ENCODE measurements around the gene TPX2.

TPX2 gene

GRCh38 chr20:31831211-31831610 lies 92.1 kb downstream of the TPX2 start:
- DNase-seq, result no peak

- DNase-seq, result no peak
These were observed 92.7 kb downstream of the TPX2 start for GRCh38 chr20:31831771-31832306.

GRCh38 chr20:31833130-31833930 lies 94.2 kb downstream of the TPX2 start:
- peak in 17 of 51 donors; percentile 1 to 46 (median 13) for DNase-seq

- no peak for DNase-seq
These were observed 94.9 kb downstream of the TPX2 start for GRCh38 chr20:31833931-31834521.

GRCh38 chr20:31835554-31835953 lies 96.5 kb downstream of the TPX2 start:
- no peak for DNase-seq

- peak in 44 of 51 donors; percentile 1 to 85 (median 50) for DNase-seq
These were observed 97.1 kb downstream of the TPX2 start for GRCh38 chr20:31835977-31836852.

- DNase-seq, result no peak
These were observed 97.9 kb downstream of the TPX2 start for GRCh38 chr20:31836853-31837608.

- no peak for DNase-seq
These were observed 98.9 kb downstream of the TPX2 start for GRCh38 chr20:31837896-31838397.

- DNase-seq, result no peak
These were observed 99.7 kb downstream of the TPX2 start for GRCh38 chr20:31838646-31839292.

GRCh38 chr20:31839782-31840487 lies 100.8 kb downstream of the TPX2 start:
- DNase-seq, result no peak

- no peak for DNase-seq
These were observed 102.1 kb downstream of the TPX2 start for GRCh38 chr20:31840906-31841816.

- peak in 2 of 51 donors; percentile 10 to 11 for DNase-seq
These were observed 102.8 kb downstream of the TPX2 start for GRCh38 chr20:31841928-31842327.

- peak in 1 of 51 donors; percentile 5 for DNase-seq
These were observed 103.5 kb downstream of the TPX2 start for GRCh38 chr20:31842471-31843157.

- no peak for DNase-seq
These were observed 104.2 kb downstream of the TPX2 start for GRCh38 chr20:31843288-31843687.

- DNase-seq, result no peak
These were observed 104.8 kb downstream of the TPX2 start for GRCh38 chr20:31843881-31844280.

- no peak for DNase-seq
These were observed 105.7 kb downstream of the TPX2 start for GRCh38 chr20:31844737-31845299.

GRCh38 chr20:31845300-31845863 lies 106.3 kb downstream of the TPX2 start, which contains the start of gene FOXS1:
FOXS1 (minus strand) TSS chr20:31845604; CDS start chr20:31845542, 62 bp downstream.
- DNase-seq, result peak in 17 of 51 donors; percentile 6 to 57 (median 26)

All from hypothalamus (tissue), 51 donors.